NCI-H748 (cell line): ENCODE data around the gene FMO2.
A peak's percentile ranks its signal among the peaks of the same experiment; 100 is the strongest.

Experiments used
- DNase-seq: peaks from one replicate; lab custom pipeline; 2025; ENCODE audit not compliant: unreplicated experiment; lab: John Stamatoyannopoulos, UW

FMO2 gene

DNA sequence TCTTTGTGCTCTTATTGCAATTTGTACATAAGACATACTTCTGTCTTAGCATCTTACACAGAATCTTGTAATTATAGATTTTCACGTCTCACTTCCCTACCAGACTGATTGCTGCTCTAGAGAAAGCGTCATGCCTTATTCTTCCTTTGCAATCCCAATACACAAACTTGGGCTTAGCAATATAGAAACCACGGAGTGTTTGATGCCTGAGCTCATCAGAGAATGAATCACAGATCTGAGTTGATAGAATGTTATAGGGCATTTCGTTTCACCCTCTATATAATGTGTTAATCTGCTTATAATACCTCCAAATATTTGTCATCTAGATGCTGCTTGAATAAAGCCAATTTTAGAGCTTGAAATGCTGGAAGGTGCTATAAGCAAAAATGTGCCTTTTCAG is 69.8 kb downstream of the FMO2 start:
- DNase-seq, result no peak

DNA sequence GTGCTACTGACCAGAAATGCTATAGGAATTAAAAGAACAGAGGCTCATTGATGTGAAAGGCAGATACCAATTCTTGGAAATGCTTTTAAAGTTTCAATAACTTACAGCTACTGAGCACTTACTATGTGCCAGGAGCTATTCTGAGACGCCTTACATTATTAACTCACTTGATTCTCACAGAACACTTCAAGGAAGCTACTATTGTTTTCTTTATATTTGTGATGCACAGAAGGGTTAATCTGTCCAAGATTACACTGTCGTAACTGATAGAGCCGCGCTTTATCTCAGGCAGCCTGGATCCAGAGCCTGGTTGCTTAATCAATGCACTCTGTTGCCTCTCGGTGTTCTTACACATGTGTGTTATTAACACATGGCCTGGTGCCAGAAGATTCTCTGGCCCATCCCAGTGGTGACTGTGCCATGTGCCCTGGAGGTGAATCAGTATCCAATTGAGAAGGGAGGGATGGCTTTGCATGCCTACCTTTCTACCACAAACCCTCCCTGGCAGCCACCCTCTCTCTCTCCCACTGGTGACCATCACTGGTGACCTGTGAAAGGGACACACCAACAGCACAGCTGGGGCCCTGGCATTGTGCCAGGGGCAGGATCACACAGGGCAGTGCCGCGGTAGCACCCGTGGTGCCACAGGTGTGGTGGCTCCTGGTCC is 72.0 kb downstream of the FMO2 start:
- peak; percentile 49 for DNase-seq

DNA sequence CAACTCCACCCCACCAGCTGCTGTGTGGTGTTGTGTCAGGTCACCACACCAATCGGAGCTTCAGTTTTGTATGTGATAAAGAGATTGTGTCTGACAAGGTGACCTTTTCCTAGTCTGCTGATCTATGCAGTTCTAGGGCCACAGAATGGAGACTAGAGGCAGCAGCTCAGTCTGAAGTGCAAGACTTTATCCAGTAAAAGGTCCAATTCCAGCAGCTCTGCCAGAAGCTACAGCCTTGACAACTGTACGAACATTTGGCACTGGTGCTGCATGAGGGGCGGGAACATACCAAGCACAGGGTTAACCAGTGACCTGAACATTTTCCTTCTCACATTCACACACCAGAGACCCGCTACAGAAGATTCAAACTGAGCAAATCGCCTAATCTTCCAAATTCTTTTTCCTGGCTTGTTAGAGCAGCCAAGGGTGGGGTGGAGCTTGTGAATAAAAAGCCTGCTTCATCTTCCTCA is 72.5 kb downstream of the FMO2 start:
- no peak for DNase-seq

DNA sequence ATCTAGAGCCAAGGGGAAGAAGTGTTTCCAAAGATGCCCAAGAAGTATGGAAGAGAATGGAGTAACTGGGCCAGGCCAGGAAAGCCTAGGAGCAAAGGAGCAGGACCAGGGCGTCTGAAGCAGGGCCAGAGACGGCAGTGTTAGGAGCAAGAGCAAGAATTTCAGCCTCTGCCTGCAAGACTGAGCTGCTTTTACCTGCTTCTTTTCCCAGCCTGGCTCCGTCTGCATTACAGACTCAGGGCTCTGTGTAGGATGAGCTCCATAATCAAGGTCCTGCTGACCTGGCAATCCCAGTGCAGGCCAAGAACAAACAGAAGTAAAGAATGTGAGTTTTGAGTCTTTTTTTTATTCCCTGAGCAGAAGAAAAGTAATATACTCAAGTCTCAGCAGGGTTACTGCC is 73.3 kb downstream of the FMO2 start:
- DNase-seq, result no peak

DNA sequence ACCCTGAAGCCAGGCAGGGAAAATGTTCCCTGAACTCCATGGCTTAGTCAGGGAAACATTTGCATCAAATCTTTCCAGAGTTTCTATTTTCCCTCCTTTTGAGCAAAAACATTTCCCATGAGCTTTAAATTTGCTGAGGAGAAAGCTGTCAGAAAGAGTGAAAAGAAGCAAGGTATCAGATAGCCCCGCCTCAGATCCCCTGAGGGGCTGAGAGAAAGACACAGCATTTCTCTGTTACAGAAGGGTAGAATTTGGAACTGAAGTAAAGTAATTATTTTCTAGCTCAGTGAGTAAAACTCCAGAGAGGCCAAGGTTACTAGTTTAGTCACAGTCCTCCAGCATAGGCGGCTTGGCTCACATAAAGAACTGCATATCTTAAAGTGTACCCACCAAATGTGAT is 73.8 kb downstream of the FMO2 start:
- no peak for DNase-seq
